Ishikawa (cell line): ENCODE measurements around the gene SLC24A3.

Experiments used
- EGR1 ChIP-seq: IDR thresholded peaks from 2 replicates; pipeline ENCODE4 v1.6.1; 2012
- FOXM1 ChIP-seq: IDR thresholded peaks from 2 replicates; pipeline ENCODE4 v1.6.1; 2012; ENCODE audit warnings: low read depth, borderline replicate concordance
- RAD21 ChIP-seq: IDR thresholded peaks from 2 replicates; pipeline ENCODE4 v1.6.1; 2012; ENCODE audit warnings: low read depth
- REST ChIP-seq: IDR thresholded peaks from 2 replicates; pipeline ENCODE4 v1.6.1; 2012; ENCODE audit warnings: low read depth, mild to moderate bottlenecking
- TAF1 ChIP-seq: IDR thresholded peaks from 2 replicates; pipeline ENCODE4 v1.6.1; 2012; ENCODE audit warnings: low read depth, mild to moderate bottlenecking
- TEAD4 ChIP-seq: IDR thresholded peaks from 2 replicates; pipeline ENCODE4 v1.6.1; 2012
- TF ChIP-seq, protein P1 (sequence below): IDR thresholded peaks from 2 replicates; pipeline ENCODE4 v1.6.1; 2012

DNA sequence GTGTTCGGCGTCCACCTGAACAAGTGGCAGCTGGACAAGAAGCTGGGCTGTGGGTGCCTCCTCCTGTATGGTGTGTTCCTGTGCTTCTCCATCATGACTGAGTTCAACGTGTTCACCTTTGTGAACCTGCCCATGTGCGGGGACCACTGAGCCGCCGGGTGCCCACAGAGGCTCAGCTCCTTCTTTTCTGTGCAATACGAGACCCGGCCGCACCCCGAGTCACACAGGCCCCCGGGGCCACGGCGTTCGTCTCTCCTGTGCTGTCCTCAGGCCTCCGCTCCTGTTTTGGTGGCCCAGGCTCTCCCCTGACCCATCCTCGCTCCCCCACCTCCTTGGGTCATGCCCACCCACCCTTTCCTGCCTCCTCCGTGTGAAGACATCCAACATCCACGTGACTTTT lies 508.5 kb downstream of the SLC24A3 start:
- TF ChIP-seq RAD21 (no peak), REST (no peak), FOXM1 (no peak), TEAD4 (no peak), EGR1 (no peak), TAF1 (no peak)
- TF ChIP-seq, protein P1, sequence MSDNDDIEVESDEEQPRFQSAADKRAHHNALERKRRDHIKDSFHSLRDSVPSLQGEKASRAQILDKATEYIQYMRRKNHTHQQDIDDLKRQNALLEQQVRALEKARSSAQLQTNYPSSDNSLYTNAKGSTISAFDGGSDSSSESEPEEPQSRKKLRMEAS: no peak
